ENCODE results near the gene PPM1M. TPM values are rescaled to one million over a fixed set of nuclear protein-coding genes. Genes with fewer than 3 reads are reported as not detected.

The PPM1M gene
- total RNA-seq, 2 donors from 2014 or later, result 5.7 to 8.1 TPM

DNA sequence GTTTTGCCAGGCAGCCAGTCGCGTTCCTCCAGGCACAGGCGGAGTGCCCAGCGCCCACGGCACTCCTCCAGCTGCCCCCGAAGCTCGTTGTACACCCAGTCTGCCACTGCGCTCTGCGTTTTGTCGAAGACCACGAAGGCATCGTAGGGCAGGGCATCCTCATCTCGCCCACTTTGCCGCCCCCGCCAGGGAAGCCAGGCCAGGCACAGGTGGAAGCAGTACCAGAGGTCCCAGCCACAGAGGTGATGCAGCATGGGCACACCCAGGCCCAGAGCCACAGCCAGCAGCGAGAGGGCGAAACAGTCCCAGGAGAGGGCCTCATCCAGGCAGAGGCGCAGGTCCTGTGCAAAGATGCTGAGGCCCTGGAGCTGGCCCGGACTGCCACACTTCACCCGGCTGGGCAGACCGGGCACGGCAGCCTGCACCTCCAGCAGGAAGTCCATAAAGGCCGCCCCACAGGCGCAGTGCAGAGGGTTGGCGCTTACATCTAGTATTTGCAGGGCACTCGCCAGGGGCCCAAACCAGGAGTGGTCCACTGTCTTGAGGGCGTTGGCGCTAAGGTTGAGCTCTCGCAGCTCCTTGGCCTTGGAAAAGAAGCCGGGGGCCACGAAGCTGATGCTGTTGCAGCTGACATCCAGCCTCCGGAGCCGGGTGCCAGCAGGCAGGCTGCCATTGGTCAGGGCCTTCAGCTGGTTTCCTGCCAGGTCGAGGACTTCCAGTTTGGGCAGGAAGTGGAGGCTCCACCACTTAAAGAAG is 23.8 kb upstream of the PPM1M start:
- Histone ChIP-seq H3K27me3 (no peaks in the 10 kb centered on the region), H3K27ac (no peak overlapping the region), H3K4me3 (no peak overlapping the region), H3K4me1 (peaks cover 0 to 49% of the 10 kb centered on the region in 2 donors), H3K36me3 (no peaks in the 10 kb centered on the region), H3K9me3 (no peaks in the 10 kb centered on the region)
- TF ChIP-seq, protein P1, sequence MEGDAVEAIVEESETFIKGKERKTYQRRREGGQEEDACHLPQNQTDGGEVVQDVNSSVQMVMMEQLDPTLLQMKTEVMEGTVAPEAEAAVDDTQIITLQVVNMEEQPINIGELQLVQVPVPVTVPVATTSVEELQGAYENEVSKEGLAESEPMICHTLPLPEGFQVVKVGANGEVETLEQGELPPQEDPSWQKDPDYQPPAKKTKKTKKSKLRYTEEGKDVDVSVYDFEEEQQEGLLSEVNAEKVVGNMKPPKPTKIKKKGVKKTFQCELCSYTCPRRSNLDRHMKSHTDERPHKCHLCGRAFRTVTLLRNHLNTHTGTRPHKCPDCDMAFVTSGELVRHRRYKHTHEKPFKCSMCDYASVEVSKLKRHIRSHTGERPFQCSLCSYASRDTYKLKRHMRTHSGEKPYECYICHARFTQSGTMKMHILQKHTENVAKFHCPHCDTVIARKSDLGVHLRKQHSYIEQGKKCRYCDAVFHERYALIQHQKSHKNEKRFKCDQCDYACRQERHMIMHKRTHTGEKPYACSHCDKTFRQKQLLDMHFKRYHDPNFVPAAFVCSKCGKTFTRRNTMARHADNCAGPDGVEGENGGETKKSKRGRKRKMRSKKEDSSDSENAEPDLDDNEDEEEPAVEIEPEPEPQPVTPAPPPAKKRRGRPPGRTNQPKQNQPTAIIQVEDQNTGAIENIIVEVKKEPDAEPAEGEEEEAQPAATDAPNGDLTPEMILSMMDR (IDR thresholded peaks at IDR 0.05), result no peak
- no peak for DNase-seq (ENCODE audit: low spot score)

GRCh38 chr3:52222319-52223221 is 23.0 kb upstream of the PPM1M start:
- no peaks in the 10 kb centered on the region for H3K27me3 ChIP-seq
- TF ChIP-seq, protein P1 (IDR thresholded peaks at IDR 0.05), result no peak
- no peak overlapping the region for H3K27ac ChIP-seq
- H3K4me3 ChIP-seq, result no peak overlapping the region
- H3K36me3 ChIP-seq, result no peaks in the 10 kb centered on the region
- H3K9me3 ChIP-seq, result no peaks in the 10 kb centered on the region
- peaks cover 0 to 40% of the 10 kb centered on the region in 2 donors for H3K4me1 ChIP-seq
- no peak for DNase-seq (ENCODE audit: low spot score)

DNA sequence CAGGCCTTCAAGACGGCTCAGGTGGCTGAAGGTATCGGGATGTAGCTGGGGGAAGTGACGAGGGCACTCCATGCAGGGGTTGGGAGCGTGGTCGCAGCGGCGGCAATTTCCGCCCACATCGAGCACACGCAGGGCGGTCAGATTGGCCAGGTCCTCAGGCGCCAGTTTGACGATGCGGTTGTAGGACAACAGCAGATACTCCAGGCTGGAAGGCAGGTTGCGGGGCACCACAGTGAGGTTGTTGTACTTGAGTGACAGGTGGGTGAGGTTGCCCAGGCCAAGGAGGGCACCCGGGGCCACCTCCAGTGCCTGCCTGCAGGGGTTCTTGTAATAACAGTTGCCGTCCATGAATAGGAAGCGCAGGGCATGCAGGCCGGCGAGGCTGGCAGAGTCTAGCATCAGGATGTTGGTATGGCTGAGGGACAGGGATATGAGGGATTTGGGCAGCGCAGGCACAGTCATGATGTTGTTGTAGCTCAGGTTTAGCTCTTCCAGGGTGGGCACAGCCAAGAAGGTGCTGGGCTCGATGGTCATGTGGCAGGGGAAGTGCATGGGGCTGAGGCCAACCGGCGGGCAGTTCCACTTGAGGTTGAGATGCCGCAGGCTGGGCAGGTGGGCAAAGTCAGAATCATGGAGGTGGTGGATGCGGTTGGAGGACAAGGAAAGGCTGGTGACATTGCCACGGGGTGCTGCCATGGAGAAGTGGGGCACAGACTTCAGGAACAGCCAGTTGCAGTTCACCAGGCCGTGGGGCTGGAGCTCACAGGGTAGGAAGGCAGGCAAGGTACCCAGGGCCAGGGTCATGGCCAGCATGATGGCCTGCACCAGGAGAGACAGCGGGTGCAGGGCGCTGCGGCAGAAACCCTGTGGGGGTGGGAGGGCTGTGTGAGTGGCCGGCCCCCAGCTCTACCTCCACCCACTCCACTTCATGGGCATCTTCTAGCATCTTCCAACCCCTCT is 21.8 kb upstream of the PPM1M start:
- H3K27ac ChIP-seq, result no peak overlapping the region
- TF ChIP-seq, protein P1 (IDR thresholded peaks at IDR 0.05), result no peak
- H3K9me3 ChIP-seq, result no peaks in the 10 kb centered on the region
- H3K27me3 ChIP-seq, result no peaks in the 10 kb centered on the region
- H3K4me3 ChIP-seq, result no peak overlapping the region
- DNase-seq (ENCODE audit: low spot score), result no peak
- peaks cover 10% of the 10 kb centered on the region for H3K36me3 ChIP-seq
- peaks cover 0 to 31% of the 10 kb centered on the region in 2 donors for H3K4me1 ChIP-seq

DNA sequence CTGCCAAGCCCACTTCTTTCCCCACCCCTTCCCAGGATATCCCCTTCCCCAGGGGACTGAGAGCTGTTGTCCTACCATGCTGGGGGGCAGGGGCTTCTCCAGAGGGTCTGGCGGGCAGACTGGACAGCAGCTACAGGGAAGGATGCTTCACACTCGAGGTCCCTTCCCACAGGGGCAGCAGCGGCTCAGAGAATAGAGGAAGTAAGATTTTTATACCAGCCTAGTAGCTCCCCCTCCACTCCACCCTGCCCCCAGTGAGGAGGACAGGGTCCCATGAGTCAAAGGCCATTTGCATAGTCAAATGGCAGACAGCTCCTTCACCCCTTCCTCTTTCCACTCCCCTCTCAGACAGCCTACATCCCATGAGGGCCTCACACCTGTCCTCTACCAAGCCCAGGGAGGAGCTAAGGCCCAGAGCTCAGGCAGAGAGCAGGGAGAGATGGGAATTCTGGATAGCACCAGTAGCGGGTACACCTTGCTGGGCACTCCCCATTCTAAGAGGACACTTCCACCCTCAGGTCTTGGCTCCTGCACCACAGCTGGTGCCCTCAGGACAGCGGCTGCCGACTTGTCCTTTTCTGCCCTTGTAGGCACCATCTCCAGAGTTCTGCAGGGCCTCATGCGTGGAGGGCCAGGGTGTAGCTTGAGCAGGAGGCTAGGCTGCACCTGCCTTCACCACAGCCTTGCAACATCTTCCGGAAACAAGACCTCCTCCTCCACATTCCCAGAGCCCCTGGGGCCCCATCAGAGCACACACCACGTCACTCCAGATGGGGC is 19.9 kb upstream of the PPM1M start, which contains the start of gene TLR9:
Gene TLR9 (minus strand): TSS at position 194 of the 777 bp plus-strand sequence. CDS start 116 bp downstream, at position 78.
- no peak within 1 kb of the TSS for H3K27ac ChIP-seq
- no peaks in the 10 kb centered on the region for H3K27me3 ChIP-seq
- peaks cover 29% of the 10 kb centered on the region for H3K36me3 ChIP-seq
- H3K9me3 ChIP-seq, result no peaks in the 10 kb centered on the region
- peaks cover 0 to 12% of the 10 kb centered on the region in 2 donors for H3K4me1 ChIP-seq
- TF ChIP-seq, protein P1 (IDR thresholded peaks at IDR 0.05), result no peak
- no peak within 1 kb of the TSS for H3K4me3 ChIP-seq
- no peak for DNase-seq (ENCODE audit: low spot score)
